ENCODE data around the gene SYNGR1. TPM values are rescaled to one million over a fixed set of nuclear protein-coding genes. Genes with fewer than 3 reads are reported as not detected.
"Not testable (repeated sequence)": the region's sequence is repeated elsewhere in the genome, so short reads cannot be mapped to it uniquely, and the experiment has no call there.

The SYNGR1 gene
- total RNA-seq, 1 experiment from 2014 or later = 7.0 TPM

DNA sequence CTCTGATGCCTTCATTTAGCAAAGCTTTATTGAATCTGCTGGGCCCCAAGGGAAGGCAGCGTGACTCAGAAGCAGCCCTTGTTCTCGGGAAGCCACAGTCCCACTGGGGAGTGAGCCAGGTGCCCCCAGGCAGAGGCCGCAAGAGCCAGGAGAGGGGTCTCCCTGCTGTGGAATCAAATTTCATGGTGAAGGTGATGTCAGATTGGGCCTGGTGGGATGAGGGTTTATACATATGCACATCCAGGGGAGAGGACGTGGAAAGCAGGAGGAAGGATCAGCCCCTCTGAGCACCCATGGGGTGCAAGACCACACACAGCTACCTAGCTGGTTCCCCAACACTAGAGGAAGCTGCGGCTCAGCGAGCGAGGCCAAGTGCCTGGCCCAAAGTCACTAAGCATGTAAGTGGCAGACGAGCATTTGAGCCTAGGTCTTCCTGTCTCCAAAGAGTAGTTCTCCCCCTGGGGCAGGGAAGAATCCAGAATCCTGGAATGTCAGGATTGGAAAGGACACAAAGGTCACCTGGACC is 2.0 kb downstream of the SYNGR1 start:
- DNase-seq (ENCODE audit: low read depth) = peak; percentile 92

- DNase-seq (ENCODE audit: low read depth) = peak; percentile 37
These were observed 2.6 kb downstream of the SYNGR1 start for GRCh38 chr22:39352306-39352891.

DNA sequence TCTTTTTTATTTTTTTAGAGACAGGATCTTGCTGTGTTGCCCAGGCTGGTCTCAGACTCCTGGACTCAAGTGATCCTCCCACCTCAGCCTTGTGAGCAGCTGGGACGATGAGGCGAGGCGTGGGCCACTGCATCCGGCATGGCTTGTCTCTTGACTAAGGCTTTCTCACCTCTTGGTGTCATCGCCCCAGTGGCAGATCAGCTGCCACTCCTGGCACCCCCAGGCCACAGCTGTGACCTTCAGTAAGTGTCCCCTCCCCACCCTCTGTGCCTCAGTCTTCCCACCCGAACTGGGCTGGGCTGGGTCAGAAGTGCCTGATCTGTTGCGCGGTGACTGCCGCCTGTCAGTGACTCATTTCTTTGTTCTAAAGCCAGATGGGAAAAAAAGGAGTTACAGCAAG is 3.6 kb downstream of the SYNGR1 start:
- peak; percentile 43 for DNase-seq (ENCODE audit: low read depth)

GRCh38 chr22:39355080-39355479 is 5.3 kb downstream of the SYNGR1 start:
- no peak for DNase-seq (ENCODE audit: low read depth)

- DNase-seq (ENCODE audit: low read depth) = not testable (repeated sequence)
These were observed 6.0 kb downstream of the SYNGR1 start for GRCh38 chr22:39355805-39356204.

GRCh38 chr22:39356464-39356863 is 6.7 kb downstream of the SYNGR1 start:
- DNase-seq (ENCODE audit: low read depth) = no peak

- DNase-seq (ENCODE audit: low read depth) = not testable (repeated sequence)
These were observed 7.6 kb downstream of the SYNGR1 start for GRCh38 chr22:39357110-39358108.

GRCh38 chr22:39358197-39358596 is 8.4 kb downstream of the SYNGR1 start:
- not testable (repeated sequence) for DNase-seq (ENCODE audit: low read depth)

DNA sequence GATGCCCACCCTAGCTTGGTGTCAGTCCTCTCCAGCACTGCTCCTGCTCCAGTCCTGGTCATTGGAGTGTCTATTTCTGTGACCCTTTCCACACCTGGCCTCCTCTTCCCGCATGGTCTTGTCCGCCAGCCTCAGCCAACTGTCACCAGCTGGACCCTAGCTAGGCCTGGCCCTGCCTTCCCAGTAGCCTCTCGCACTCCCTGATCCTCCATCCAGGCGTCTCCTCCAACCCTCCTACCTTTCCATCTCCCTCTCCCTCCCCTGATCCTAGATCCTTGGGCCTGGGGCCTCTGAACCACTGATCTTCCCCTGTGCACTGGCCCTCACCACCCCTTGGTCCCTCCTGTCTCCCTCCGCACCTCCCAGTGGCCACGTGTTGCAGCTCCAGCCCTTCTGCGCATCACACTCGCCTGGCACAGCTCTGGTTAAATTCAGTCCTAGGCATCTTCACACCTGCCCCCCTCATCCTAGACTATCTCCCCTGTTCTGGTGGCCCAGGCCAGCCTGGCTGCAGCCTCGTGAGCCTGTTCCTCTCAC is 9.9 kb downstream of the SYNGR1 start:
- DNase-seq (ENCODE audit: low read depth) = no peak

DNA sequence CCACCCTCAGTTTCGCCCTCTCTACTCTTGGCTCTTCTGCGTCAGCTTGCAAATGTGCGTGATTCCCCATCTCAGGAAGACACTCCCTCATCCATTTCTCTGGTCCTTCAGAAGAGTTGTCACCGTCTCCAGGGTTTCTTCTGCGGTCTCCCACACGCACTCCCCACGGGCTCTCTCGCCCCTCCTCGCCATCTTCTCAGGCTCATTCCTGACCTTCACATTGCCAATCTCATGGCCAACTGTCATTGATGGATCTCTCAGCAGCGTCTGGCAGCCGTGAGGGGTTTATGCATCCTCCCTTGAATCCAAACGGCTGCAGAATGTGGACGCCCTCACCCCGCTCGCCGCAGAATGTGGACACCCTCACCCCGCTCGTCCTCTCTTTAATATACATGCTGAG is 10.5 kb downstream of the SYNGR1 start:
- no peak for DNase-seq (ENCODE audit: low read depth)

- no peak for DNase-seq (ENCODE audit: low read depth)
These were observed 11.1 kb downstream of the SYNGR1 start for GRCh38 chr22:39360674-39361413.

- DNase-seq (ENCODE audit: low read depth) = no peak
These were observed 11.7 kb downstream of the SYNGR1 start for GRCh38 chr22:39361496-39361895.

GRCh38 chr22:39362271-39362670 is 12.5 kb downstream of the SYNGR1 start:
- no peak for DNase-seq (ENCODE audit: low read depth)

GRCh38 chr22:39362932-39363331 is 13.1 kb downstream of the SYNGR1 start:
- no peak for DNase-seq (ENCODE audit: low read depth)

DNA sequence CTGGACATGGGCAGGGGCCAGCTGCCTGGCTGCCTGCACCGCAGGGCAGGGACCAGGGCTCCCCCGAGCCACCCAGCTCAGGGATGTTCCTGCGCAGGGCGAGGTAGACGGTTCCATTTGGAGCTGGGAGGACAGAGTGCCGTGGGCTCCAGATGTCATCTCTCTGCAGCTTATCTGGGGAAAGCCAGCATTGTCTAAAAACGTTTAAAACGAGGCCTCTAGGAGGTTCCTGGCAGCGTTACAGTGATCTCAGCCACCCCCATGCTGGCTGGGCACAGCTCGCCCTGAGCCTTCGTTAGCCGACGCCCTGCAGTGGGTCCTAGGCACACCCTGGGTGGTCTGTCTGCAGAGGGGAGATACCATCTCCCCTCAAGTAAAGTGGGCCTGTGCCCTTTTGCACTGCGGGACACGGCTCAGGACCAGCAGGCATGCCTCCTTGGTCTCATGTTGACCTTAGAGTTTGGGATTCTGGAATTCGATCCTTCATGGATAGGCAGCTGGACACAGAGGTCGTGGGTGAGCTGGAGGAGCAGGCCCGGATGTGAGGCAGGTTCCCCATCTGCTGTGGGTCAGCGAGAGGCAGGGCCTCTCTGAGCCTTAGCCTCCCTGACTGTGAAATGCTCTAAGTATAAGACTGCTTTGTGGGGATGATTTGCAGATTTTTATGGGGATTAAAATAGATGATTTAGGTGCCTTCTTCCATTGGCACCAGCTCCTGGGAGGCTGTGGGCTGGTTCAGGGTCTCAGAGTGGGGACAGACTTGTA is 14.1 kb downstream of the SYNGR1 start:
- no peak for DNase-seq (ENCODE audit: low read depth)

DNA sequence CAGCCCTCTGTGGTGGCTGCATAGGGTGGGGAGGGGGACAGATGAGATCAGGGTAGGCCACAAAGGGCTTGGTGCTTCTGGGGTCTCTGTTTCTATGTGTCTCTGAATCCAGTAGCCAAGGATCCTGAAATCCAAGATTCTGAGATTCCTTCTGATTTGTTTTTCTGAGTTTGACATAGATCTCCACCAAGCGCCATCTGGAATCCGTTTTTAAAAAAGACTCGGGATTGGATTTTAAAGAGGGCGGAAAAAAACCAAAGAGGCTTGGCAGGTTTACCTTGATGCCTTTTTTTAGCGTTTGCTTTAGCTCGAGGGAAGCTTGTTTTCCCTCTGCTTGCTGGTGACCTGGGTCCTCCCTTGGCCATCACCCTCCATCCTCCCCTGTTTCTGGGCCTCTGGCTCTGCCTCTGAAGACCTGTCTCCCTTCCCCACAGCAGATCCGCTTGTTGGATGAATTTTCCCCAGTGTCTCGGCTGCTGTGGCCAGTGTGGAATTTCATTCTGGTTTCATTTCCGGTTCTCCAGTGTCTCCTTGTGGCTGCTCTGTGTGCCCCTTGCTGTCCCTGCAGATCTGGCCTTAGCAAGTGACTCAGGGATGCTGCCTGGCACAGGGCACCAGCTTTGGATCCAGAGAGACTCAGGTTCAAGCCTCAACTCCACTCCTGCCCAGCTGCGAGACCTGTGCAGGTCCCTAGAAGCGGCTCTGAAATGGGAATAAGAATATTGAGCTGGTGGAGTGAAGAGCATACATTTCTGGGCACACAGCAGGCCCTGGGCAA is 15.1 kb downstream of the SYNGR1 start:
- DNase-seq (ENCODE audit: low read depth) = peak; percentile 59

GRCh38 chr22:39365492-39365780 is 15.6 kb downstream of the SYNGR1 start:
- DNase-seq (ENCODE audit: low read depth) = no peak

DNA sequence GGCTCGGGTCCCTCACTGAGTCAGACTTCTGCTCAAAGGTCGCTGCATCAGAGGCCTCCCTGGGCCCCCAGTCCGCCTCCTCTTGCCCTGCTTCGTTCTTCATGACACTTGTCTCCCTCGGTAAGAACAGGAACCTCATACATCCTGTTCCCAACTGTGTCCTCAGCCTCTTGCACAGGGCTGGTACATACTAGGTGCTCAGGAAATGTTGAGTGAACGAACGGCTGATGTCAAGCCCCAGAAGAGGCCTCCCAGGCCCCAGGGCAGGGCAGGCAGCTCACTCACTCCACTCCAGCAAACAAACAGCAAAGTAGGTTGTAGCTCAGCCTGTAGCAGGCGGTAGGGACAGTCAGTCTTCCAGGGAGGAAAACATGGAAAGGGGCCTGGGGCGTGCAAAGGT is 17.2 kb downstream of the SYNGR1 start:
- no peak for DNase-seq (ENCODE audit: low read depth)

GRCh38 chr22:39368461-39368911 is 18.7 kb downstream of the SYNGR1 start:
- DNase-seq (ENCODE audit: low read depth) = no peak

- no peak for DNase-seq (ENCODE audit: low read depth)
These were observed 19.4 kb downstream of the SYNGR1 start for GRCh38 chr22:39369186-39369585.
